GM19468 (cell line): ENCODE results near the gene PEX14.

Source experiments
- ATAC-seq: cut with Tn5 transposase; IDR thresholded peaks from one replicate; pipeline ENCODE4 v1.9.1; 2021; ENCODE audit warnings: mild to moderate bottlenecking, moderate library complexity, moderate number of reproducible peaks; ENCODE audit not compliant: unreplicated experiment; ENCODE audit errors: extremely low read depth

Gene PEX14

DNA sequence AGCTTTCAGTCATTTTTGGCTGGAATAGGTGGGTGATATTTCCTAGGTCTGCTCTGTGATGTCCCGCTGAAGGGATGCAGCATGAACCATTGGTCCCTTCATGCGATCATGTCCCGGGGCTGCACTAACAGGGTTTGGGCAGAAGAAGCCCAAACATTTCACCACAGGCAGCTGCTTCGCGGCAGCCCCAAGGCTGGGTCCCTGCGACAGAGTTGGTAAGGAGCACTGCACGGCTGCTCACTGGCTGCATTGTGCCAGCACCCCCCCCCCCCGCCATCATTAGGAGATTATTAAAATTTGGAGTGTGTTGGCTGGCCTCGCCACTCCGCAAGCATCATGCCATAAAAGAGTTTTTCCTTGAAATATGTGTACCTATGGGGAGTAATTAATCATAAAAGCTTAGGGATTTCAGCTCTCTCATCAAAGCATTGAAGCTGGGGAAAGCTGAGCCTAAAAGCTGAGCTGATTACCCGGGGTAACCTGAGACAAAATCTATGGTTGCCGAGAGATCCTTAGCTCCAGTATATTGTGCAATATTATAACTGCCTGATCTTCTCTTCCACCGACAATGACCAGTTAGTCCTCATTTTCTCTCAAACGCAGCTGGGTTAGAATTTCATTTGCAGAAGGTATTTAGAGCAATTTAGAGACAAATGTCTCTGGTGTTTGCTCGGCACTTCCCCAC is 62.5 kb downstream of the PEX14 start:
- no peak for ATAC-seq

DNA sequence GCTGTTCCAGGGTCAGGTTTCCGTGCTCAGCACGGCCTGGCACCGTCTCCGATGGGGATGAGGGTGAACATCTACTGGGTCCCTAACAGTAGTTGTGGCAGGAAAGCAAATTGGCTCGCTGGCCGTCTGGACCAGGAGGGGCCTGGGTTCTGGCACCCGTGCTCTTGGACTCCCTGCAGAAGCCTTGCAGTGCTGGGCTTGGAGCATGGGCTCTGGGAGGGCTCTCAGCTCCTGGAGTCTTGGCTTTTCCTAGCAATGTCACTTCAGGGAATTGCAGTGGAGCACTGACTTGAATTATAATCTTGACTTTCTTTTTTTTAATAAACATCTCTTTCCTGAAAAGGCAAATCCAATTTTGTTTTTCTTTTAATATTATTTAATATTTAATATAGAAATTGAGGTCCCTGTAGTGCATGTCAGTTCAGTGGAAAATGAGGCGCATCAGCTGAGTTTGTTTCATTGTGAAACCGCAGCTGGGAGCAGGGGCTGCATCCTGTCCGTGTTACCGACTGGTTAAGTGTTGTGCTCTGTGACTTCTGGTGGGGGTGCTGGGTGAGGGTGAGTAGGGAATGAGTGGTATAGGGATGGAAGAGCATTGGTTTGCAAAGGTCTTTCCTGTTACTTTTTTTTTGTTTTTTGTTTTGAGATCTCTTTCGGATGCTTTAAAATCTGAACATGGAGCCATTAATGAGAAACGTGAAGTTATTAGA is 64.1 kb downstream of the PEX14 start:
- ATAC-seq: no peak

DNA sequence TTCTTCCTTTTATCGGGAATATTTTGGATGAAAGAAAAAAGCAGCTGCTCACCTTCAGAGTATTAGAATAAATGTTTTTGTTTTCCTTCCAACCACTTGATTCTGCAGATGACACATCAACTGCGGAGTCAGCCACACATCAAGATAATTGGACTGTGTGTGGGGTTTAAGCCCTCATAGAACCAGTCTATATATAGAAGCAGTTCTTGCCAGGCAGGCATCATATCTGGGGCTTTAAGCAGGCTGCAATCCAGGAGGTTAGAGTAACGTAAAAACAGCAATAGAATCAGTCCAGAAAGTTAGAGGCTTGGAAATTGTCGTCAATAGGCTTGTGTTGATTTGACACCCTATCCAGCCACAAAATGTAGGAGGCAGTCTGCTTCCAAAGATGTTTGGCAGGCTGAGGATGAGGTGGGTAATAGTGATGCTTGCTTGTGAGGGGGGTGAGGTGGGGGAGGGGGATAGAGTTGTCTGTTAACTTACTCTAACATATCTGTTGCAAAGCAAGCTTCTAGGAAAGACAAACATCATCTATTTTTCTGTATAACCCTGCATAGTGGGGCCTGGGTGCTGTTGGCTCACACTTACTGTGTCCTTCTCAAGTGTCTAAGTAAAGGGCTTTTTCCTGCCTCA is 64.8 kb downstream of the PEX14 start:
- ATAC-seq: no peak

DNA sequence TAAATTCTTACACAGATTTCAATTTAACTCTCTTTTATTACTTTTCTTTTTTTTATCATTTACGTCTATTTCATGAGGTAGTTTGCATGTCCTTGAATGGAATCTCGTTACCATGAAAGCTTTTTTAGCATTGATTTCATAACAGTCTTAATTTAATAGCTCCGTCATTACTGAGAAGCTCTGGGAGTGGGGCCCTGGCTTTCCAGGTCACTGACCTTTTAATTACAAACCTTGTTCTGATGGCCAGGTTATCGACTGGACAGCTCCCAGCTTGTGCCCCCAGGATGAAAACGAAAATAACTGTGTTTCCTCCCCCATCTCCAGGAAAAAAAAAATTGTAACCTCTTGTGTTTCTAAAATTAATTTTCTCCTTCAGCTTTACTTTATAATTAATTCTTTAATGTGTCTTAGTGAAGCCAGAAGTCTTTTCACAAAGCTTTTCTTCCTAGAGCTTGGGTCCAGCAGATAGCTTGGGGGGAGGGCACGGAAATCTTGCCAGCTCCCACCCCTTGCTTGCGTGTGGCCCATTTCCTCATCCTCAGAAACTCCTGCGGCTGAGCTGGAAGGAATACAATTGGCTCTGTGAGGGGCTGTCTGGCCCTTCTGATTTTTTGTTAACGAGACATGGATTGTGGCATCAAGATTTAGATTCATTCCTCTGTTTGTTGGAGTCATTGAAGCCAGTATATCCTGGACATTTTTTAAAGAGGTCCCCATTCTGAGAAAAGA is 65.7 kb downstream of the PEX14 start:
- no peak for ATAC-seq

DNA sequence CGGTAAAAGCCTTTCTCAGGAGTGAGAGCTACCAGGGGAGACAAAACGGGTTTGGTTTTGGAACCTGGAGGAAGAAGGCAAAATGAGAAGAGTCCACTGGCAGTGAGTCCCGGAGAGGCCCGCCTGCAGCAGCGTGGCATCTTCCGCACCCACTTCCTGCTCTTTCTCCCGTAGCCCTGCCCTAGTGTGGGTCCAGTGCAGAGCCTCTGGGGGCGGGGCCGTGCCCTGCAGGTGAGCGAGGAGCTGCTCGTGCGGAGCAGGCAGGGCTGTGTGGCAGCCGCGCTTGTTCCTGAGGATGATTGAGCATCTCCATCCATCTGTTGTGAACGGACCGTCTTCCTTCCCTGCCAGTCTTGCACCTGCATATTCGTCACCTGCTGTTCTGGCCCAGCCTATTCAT is 66.5 kb downstream of the PEX14 start:
- no peak for ATAC-seq

DNA sequence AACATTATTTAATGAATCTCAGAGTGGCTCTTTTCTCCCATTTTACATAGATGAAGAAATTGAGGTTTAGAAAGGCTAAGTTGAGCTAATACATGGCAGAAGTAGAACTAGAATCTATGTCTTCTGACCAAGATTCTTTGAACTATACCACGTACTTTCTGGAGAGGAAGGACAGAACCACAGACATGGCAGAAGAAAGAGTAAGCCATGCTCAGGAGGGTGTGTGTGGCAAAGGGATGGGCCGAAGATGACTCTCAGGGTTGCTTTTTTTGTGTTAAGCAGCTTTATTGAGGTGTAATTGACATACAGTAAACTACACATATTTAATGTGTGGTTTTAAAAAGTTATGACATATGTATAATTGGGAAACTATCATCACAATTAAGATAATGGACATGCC is 69.5 kb downstream of the PEX14 start:
- no peak for ATAC-seq

DNA sequence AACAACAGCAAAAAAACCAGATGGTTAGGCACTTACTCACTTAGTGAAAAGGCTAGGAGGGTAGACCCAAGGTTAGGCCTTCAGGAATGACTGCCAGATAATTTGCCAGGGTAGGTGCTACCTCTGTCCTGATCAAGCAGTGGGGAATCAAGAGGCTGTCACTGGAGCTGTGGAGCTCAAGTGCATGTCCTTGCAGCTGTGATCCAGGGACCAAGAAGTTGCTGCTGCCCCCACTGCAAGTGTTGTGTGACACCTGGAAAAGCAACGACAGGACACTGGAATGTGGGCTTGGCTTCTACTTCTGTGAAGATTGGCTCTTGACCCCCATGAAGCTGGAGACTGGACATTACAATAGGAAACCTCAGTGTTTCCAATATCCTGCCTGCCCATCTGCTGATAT is 72.1 kb downstream of the PEX14 start:
- ATAC-seq: no peak

DNA sequence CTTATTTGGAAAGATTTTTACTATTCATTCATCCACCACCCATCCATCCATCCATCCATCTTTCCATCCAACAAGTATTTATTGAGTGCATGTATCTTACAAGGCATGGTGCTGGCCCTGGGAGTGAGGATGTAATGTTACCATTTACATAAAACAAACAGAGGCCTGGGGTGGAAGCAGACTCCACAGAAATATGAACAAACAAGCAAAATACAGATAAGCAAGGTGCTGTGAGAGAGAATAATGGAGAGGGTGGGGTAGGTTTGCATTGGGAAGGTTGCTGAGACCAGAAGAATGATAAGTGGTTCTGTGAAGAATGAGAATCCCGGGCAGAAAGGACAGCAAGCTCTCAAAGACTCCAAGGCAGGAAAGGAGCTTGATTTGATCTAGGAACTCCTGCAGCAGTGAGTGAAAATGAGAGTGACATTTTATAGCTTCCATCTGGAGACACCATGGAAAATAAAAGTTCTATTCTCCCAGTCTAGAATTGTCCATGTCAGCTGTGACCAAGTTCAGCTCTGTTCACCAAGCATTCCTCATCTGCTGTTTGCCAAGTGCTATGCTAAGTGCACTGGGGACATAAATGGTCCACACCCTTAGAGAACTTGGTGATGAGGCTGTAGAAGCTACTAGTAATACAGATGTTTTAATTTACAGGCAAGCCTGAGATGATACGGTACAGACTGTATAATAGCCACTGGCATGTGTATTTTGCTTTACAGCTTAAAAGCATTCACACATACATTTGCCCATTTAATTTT is 75.3 kb downstream of the PEX14 start:
- no peak for ATAC-seq

DNA sequence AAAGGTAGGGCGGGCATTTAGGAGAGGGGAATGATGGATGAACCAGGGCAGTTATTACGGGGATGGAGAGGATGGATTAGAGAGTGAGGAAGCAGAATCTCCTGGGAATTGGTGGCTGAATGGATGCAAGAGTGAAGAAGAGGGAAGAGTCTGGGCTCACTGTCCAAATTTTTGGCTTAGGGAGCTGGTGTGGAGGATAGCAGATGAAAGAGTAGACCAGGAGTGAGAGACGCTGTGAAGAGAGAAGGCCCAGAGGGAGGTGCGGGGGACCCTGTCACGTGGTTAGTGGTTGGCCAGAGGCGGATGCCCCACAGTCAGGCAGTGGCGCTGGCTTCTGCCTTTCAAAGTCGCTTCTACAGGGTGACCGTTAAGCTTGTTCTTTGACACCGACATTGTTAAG is 78.4 kb downstream of the PEX14 start:
- no peak for ATAC-seq

DNA sequence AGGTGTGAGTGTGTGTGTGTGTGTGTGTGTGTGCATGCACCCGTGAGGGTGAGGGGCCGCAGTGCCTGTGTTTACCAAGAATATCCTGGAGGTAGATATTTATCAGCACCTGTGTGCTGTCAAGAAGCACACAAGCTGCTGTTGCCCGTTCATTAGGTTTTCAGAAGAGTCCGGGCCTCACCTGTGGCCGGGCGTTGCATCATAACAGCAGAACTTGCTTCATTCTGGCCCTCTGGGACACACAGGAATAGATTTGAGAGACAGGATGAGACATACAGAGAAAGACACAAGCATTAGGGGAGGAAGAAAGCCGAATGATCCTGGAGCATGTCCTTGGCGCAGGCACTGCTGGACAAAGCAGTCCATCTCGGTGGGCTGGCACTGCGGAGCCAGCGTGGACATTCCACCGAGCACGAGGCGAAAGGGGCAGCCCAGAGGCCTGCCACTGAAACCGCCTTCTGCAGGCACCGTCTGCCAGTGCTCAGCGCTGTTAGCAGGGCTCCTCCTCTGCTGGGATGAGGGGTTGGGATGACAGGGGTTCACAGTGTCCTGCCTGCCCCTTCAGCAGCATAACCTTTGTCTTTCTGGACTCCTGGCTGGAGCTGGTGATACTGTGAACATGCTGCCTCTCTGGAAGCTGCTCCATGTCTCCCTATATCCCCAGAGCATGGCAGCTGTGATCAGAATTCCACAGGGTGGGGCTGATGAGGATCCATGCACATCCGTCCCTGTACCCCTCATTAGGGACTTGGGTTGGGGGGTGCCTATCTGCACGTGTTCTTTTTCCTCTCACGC is 81.1 kb downstream of the PEX14 start:
- no peak for ATAC-seq

DNA sequence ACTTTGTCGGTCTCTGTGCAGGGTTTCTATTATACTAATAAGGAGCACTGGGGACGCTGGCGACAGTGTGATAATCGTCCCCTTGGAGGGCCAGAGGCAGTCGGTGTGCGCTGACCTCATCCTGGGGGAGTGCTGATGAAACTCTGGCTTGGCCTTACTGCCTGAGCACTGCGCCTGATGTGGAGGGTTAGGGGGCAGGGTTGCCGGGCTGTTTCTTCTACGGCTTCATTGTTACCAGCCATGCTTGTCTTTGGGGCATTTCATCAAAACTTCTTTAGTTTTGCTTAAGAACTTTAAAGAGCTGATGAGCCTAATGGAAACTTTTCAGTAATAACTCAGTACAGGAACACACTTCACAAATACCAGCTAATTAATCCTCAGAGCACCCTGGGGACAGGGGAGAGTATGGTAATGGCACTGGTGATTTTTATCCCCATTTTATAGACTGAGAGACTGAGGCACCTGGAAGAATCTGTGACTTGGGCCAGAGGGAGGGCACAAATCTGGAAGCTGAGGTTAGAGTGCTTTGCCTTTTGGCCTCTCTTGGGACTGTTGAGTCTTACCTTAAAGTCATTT is 81.8 kb downstream of the PEX14 start:
- no peak for ATAC-seq

DNA sequence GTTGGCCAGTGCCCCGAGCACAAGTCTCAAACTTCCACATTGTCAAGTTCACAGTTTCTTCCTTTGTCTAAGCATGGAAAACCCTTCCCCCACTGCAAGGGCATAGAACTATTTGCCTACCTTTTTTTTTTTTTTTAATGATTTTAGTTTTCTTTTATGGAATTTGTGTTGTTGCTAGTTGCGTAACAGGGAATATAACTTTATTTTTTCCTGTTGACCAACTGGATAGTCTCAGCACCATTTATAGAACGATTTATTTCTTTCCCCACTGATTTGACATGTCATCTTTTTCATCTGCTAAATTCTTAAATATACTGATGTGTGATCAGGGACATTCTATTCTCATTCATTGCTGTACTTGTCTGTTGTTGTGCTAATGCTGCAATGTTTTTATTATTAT is 83.0 kb downstream of the PEX14 start:
- ATAC-seq: no peak

DNA sequence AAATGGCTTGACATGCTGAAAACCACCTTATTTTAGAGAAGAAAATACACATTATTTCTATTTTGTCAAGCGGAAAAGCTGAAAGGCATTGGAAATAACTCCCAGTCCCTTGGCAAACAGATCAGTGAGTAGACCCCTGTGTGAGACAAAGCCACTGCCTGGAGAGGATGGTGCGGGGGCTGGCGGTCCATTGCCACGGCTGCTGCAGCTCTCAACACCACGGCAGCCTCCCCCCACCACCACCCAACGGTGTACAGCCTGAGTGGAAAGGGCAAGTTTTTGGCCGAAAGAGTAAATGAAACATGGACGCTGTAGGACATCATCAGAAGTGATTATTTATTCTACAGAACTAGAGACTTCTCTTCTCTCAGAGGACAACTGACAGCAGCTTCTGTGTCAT is 84.6 kb downstream of the PEX14 start:
- no peak for ATAC-seq

DNA sequence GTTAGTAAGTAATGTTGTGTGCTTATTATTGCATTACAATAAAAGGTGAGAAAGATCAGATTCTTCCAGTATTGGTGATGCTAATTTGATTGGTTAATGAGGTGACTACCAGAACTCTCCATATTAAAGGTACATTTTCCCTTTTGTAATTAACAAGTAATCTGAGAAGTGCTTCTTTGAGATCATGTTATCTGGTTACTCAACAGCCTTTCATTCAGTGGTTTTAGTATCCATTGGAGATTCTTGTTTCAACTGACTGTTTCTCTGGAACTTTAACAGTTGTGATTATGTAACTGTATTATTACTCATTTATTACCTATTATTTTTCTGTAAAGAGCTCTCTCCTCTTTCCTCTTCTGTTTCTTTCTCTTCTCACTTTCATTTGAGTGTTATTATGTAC is 86.7 kb downstream of the PEX14 start:
- no peak for ATAC-seq

DNA sequence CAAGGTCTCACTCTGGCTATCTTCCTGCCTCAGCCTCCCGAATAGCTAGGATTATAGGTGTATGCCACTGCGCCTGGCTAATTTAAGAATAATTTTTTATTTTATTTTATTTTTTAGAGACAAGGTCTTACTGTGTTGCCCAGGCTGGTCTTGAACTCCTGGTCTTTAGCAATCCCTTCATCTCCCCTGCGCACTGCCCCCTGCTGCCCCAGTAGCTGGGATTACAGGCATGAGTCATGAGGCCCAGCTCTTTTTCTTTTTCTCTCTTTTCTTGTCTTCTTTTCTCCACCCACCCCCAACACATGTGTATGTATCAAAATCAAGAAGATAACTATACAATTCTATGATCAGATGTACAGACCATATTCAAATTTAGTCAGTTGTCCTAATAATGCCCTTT is 87.2 kb downstream of the PEX14 start:
- ATAC-seq: no peak

DNA sequence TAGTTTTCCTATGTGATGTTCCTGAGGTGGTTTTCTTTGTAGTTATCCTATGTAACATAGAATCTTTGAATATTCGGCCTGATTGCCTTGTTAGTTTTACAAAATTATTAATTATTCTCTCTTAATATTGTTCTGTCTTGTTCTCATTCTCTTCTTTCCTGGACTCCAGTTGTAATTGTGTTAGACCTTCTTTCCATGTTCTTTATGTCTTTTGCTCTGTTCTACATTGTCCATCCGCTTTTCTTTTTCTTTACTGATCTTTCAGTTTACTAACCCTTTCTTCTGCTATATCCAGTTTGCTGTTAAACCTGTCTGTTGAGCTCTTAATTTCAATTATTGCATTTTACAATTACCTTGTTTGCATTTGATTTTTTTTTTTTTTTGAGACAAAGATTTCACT is 89.3 kb downstream of the PEX14 start:
- no peak for ATAC-seq

DNA sequence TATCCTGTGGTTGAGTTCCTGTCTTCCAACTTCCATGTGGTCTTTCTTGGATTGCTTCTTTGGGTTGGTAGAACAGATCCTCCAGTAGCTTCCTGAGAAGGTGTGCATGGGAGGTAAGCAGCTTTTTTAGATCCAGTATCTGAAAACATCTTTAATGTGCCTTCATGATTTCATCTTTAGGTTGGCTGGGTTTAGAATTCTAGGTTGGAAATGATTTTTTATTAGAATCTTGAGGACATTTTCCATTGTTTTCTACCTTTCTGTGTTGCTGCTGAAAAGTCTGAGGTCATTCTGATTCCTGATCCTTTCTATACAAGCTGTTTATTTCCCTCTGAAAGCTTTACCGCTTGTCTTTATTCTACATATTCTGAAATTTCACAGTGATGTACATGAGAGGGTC is 94.8 kb downstream of the PEX14 start:
- ATAC-seq: no peak

DNA sequence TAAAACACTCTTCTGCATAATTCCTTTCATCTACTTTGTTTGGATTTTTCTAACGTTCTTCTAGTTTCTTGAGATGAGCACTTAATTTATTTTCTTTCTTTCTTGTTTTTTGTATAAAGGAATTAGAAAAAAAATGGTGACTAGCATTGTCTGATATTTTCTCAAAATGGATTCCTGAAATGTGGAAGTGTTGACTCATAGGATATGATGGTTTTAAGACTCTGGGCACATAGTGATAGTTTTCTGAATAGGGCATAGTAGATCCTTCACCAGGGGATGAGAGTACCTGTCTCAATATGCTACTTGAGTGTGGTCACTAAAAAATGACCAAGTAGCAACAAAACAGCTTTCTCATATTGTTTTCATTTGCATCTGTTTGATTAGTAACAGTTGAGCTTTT is 100.9 kb downstream of the PEX14 start:
- no peak for ATAC-seq

DNA sequence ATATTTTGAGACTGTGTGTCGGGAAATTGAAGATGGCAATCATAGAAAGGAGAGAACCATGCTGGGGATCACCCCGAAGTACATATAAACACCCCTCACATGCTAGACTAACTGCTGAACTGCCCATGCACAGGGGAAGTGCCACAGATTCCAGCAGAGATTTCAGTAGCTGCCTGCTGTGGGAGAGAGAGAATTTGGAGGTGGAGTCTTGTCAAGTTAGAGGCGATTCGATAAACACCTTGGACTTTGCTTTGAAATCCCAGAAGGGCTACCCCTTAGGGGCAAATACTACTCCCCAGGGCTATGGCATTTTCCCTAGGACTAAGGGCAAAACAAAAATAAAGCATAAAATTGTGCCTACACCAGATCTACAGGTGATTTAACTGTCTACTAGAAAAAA is 103.3 kb downstream of the PEX14 start:
- ATAC-seq: no peak
